ENCODE measurements around the gene ZNF224. TPM values are rescaled to one million over a fixed set of nuclear protein-coding genes. Genes with fewer than 3 reads are reported as not detected.
A peak's percentile ranks its signal among the peaks of the same experiment; 100 is the strongest.

The ZNF224 gene
- total and polyA plus RNA-seq, 2 of the 13 experiments (the other 11 are each of a cell fraction or from before 2014, with no cell fraction given): 13.0 to 16.1 TPM

DNA sequence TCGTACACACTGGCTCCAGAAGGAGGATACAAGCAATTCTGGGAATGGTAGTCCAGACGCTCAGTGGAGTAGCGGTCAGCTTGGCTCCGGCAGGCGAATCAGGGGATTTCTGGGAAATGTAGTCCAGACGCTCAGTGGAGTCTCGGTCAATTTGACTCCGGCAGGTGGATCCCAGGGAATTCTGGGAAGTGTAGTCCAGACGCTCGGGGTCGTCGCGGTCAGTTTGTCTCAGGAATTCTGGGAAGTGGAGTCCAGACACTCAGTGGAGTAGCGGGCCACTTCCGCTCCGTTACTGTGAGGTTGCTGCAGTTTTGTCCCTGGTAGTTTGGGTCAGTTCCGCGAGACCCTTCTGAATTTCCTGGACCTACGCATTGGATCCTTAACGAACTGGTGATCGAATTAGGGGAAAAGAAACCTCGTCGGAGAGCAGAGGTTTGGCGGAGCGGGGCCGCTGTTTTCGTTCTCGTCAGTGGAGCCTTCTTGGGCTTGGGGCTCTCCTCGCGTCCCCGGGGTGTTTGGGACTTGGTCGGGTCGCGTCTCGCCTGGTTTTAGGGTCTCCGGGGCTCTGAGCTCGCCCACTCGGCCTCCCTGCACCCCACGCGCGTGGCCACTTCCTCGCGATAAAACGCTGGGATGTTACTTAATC is 19.1 kb downstream of the ZNF224 start, which contains the start of gene ZNF225 (continued):
- TF ChIP-seq GATA4 (IDR thresholded peaks at IDR 0.05; ENCODE audit: borderline replicate concordance, low read depth): no peak
- TF ChIP-seq KAT8 (CRISPR knock-in tag; IDR thresholded peaks at IDR 0.05): peak; percentile 94
- no peak for TF ChIP-seq TOE1 (CRISPR knock-in tag; IDR thresholded peaks at IDR 0.05)
- TF ChIP-seq KLF6 (CRISPR knock-in tag; IDR thresholded peaks at IDR 0.05): no peak
- no peak for TF ChIP-seq ZNF530 (CRISPR knock-in tag; IDR thresholded peaks at IDR 0.05; ENCODE audit: low read depth)
- peak; percentile 100 for TF ChIP-seq CREM (IDR thresholded peaks at IDR 0.05)
- TF ChIP-seq CREM (CRISPR knock-in tag; IDR thresholded peaks at IDR 0.05): no peak
- TF ChIP-seq ZNF552 (CRISPR knock-in tag; IDR thresholded peaks at IDR 0.05; ENCODE audit: borderline replicate concordance): no peak
- TF ChIP-seq RXRA (CRISPR knock-in tag; IDR thresholded peaks at IDR 0.05): peak; percentile 86
- TF ChIP-seq, protein P1, sequence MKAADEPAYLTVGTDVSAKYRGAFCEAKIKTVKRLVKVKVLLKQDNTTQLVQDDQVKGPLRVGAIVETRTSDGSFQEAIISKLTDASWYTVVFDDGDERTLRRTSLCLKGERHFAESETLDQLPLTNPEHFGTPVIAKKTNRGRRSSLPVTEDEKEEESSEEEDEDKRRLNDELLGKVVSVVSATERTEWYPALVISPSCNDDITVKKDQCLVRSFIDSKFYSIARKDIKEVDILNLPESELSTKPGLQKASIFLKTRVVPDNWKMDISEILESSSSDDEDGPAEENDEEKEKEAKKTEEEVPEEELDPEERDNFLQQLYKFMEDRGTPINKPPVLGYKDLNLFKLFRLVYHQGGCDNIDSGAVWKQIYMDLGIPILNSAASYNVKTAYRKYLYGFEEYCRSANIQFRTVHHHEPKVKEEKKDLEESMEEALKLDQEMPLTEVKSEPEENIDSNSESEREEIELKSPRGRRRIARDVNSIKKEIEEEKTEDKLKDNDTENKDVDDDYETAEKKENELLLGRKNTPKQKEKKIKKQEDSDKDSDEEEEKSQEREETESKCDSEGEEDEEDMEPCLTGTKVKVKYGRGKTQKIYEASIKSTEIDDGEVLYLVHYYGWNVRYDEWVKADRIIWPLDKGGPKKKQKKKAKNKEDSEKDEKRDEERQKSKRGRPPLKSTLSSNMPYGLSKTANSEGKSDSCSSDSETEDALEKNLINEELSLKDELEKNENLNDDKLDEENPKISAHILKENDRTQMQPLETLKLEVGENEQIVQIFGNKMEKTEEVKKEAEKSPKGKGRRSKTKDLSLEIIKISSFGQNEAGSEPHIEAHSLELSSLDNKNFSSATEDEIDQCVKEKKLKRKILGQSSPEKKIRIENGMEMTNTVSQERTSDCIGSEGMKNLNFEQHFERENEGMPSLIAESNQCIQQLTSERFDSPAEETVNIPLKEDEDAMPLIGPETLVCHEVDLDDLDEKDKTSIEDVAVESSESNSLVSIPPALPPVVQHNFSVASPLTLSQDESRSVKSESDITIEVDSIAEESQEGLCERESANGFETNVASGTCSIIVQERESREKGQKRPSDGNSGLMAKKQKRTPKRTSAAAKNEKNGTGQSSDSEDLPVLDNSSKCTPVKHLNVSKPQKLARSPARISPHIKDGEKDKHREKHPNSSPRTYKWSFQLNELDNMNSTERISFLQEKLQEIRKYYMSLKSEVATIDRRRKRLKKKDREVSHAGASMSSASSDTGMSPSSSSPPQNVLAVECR (CRISPR knock-in tag; IDR thresholded peaks at IDR 0.05; ENCODE audit: borderline replicate concordance): peak; percentile 95; the same call in 1 of the 2 replicates
- no peak for TF ChIP-seq ZNF614 (CRISPR knock-in tag; IDR thresholded peaks at IDR 0.05; ENCODE audit: borderline replicate concordance)
- no peak for TF ChIP-seq ZMYM3 (CRISPR knock-in tag; IDR thresholded peaks at IDR 0.05)
- TF ChIP-seq, protein P2, sequence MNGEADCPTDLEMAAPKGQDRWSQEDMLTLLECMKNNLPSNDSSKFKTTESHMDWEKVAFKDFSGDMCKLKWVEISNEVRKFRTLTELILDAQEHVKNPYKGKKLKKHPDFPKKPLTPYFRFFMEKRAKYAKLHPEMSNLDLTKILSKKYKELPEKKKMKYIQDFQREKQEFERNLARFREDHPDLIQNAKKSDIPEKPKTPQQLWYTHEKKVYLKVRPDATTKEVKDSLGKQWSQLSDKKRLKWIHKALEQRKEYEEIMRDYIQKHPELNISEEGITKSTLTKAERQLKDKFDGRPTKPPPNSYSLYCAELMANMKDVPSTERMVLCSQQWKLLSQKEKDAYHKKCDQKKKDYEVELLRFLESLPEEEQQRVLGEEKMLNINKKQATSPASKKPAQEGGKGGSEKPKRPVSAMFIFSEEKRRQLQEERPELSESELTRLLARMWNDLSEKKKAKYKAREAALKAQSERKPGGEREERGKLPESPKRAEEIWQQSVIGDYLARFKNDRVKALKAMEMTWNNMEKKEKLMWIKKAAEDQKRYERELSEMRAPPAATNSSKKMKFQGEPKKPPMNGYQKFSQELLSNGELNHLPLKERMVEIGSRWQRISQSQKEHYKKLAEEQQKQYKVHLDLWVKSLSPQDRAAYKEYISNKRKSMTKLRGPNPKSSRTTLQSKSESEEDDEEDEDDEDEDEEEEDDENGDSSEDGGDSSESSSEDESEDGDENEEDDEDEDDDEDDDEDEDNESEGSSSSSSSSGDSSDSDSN (CRISPR knock-in tag; IDR thresholded peaks at IDR 0.05): no peak
- no peak for TF ChIP-seq KLF9 (CRISPR knock-in tag; IDR thresholded peaks at IDR 0.05; ENCODE audit: low read depth)
- TF ChIP-seq ARNT2 (CRISPR knock-in tag; IDR thresholded peaks at IDR 0.05; ENCODE audit: low read depth): peak; percentile 67; the same call in 1 of the 2 replicates
- TF ChIP-seq, protein P3, sequence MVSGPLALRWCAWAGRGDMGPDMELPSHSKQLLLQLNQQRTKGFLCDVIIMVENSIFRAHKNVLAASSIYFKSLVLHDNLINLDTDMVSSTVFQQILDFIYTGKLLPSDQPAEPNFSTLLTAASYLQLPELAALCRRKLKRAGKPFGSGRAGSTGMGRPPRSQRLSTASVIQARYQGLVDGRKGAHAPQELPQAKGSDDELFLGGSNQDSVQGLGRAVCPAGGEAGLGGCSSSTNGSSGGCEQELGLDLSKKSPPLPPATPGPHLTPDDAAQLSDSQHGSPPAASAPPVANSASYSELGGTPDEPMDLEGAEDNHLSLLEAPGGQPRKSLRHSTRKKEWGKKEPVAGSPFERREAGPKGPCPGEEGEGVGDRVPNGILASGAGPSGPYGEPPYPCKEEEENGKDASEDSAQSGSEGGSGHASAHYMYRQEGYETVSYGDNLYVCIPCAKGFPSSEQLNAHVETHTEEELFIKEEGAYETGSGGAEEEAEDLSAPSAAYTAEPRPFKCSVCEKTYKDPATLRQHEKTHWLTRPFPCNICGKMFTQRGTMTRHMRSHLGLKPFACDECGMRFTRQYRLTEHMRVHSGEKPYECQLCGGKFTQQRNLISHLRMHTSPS (CRISPR knock-in tag; IDR thresholded peaks at IDR 0.05; ENCODE audit: low read depth): no peak
- no peak for TF ChIP-seq ZNF558 (CRISPR knock-in tag; IDR thresholded peaks at IDR 0.05; ENCODE audit: borderline replicate concordance)
- TF ChIP-seq, protein P4, sequence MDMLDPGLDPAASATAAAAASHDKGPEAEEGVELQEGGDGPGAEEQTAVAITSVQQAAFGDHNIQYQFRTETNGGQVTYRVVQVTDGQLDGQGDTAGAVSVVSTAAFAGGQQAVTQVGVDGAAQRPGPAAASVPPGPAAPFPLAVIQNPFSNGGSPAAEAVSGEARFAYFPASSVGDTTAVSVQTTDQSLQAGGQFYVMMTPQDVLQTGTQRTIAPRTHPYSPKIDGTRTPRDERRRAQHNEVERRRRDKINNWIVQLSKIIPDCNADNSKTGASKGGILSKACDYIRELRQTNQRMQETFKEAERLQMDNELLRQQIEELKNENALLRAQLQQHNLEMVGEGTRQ (IDR thresholded peaks at IDR 0.05; ENCODE audit: low read depth, low read length): no peak
- TF ChIP-seq, protein P4 (CRISPR knock-in tag; IDR thresholded peaks at IDR 0.05; ENCODE audit: borderline replicate concordance): no peak
- TF ChIP-seq ZNF607 (CRISPR knock-in tag; IDR thresholded peaks at IDR 0.05; ENCODE audit: borderline replicate concordance): no peak
- TF ChIP-seq ELF3 (CRISPR knock-in tag; IDR thresholded peaks at IDR 0.05): peak; percentile 79

Measured in HepG2 (cell line).